NT2/D1 (cell line): ENCODE results near the gene RGS7.

Experiments
- SUZ12 ChIP-seq: IDR thresholded peaks from 2 replicates; pipeline ENCODE4 v1.6.1; 2011; ENCODE audit not compliant: insufficient read length, insufficient read depth; ENCODE audit errors: extremely low read depth
- YY1 ChIP-seq: IDR thresholded peaks from 2 replicates; pipeline ENCODE4 v1.6.1; 2011; ENCODE audit not compliant: insufficient read length, insufficient read depth
- ZNF274 ChIP-seq: IDR thresholded peaks from 2 replicates; pipeline ENCODE4 v1.6.1; 2011; ENCODE audit warnings: mild to moderate bottlenecking, low read depth, low read length

- no peak for TF ChIP-seq YY1
- no peak for TF ChIP-seq ZNF274
- no peak for TF ChIP-seq SUZ12
Observed at GRCh38 chr1:241311056-241311746, 45.8 kb downstream of the RGS7 start.
